ENCODE data around the gene MRGPRX3. TPM values are rescaled to one million over a fixed set of nuclear protein-coding genes. Genes with fewer than 3 reads are reported as not detected.

Gene MRGPRX3
- total and polyA plus RNA-seq, 2 donors (not counting 3 experiments of a cell fraction or from before 2014, with no cell fraction given): not detected

DNA sequence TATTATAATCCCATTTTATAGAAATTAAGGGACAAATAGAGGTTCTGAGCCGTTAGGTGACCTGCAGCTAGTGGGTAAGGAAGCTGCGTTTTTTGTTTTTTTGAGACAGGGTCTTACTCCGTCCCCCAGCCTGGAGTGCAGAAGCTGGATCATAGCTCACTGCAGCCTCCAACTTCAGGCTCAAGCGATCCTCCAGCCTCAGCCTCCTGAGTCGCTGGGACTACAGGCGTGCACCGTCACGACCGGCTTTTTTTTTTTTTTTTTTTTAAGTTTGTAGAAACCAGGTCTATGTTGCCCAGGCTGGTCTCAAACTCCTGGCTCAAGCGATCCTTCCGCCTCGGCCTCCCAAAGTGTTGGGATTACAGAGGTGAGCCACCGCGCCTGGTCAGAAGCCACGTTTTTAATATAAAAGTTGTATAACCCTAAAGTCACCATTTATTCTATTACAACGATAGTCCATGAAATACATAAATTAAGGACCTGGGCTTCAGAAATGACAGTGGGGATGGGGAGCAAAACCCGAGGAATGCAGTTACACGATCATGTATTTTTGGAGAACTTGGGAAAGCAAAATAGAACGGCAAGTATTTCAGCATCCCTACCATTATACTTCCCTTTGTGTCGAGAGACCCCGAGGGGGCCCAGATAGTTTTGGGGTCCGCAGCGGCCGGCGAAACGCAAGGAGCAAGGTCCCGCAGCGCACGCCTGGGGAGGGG, 27.1 kb upstream of the MRGPRX3 start:
- Histone ChIP-seq H3K9me3 (replicated peaks; ENCODE audit: control insufficient read depth, insufficient read depth, low read length) (no peaks in the 10 kb centered on the region), H3K4me3 (replicated peaks in 1 of 3; ENCODE audit: insufficient read depth in 1 of 3, low read depth in 1 of 3, low read length in 3 of 3) (peak overlapping the region; percentile 50 to 94 (median 92)), H3K79me2 (ENCODE audit: control insufficient read depth, insufficient read depth, low read length) (peaks cover 18% of the 10 kb centered on the region), H3K9ac (replicated peaks; ENCODE audit: extremely low read depth, insufficient read depth, low read length) (peak overlapping the region; percentile 59), H3K4me2 (ENCODE audit: insufficient read depth, low read length) (peak overlapping the region; percentile 95), H3K27ac (ENCODE audit: insufficient read depth, low read depth, low read length) (peak overlapping the region; percentile 14), H3K4me1 (ENCODE audit: control insufficient read depth, extremely low read depth, insufficient read depth, low read length) (peaks cover 7% of the 10 kb centered on the region), H3K9me1 (replicated peaks; ENCODE audit: control insufficient read depth, extremely low read depth, insufficient read depth, low read length) (no peaks in the 10 kb centered on the region), H4K20me1 (replicated peaks; ENCODE audit: control insufficient read depth, extremely low read depth, insufficient read depth, low read length) (no peaks in the 10 kb centered on the region), H3K36me3 (ENCODE audit: control insufficient read depth in 2 of 2, extremely low read depth in 1 of 2, insufficient read depth in 2 of 2, low read length in 2 of 2) (peaks cover 0 to 4% of the 10 kb centered on the region in 2 experiments), H3K27me3 (ENCODE audit: control insufficient read depth in 2 of 2, insufficient read depth in 2 of 2, low read length in 2 of 2) (peaks cover 0 to 6% of the 10 kb centered on the region in 2 experiments), H2AFZ (ENCODE audit: low read depth, low read length) (peak overlapping the region; percentile 78)
- ChIA-PET CTCF (interaction anchor here (1.1 to 2.2 kb wide), 11 partner anchors 8 to 139 kb away, joined by 3 to 29 read pairs (median 5); partner anchors contain the start of gene SERGEF), POLR2A (interaction anchor here (0.6 kb wide), 1 partner anchor 12 kb away, joined by 3 read pairs; no protein-coding TSS in a partner anchor)
- TF ChIP-seq GATA2 (IDR thresholded peaks at IDR 0.05; ENCODE audit: insufficient read depth, insufficient read length, low read depth, low read length) (no peak), POLR2AphosphoS5 (IDR thresholded peaks at IDR 0.05; ENCODE audit: insufficient read depth, low read depth, low read length) (no peak), FOS (IDR thresholded peaks at IDR 0.05; ENCODE audit: borderline replicate concordance, insufficient read depth, low read length) (no peak), CTCF (IDR thresholded peaks at IDR 0.05; ENCODE audit: extremely low read depth in 1 of 2, insufficient read depth in 1 of 2, low read depth in 1 of 2, low read length in 2 of 2) (no peak), JUN (IDR thresholded peaks at IDR 0.05; ENCODE audit: borderline replicate concordance, insufficient read depth, insufficient read length, low read depth) (no peak), EZH2 (IDR thresholded peaks at IDR 0.05; ENCODE audit: borderline replicate concordance, low read depth, low read length, severe bottlenecking) (no peak), MAX (IDR thresholded peaks at IDR 0.05; ENCODE audit: insufficient read depth, insufficient read length) (no peak), MYC (IDR thresholded peaks at IDR 0.05; ENCODE audit: low read depth, low read length) (no peak), POLR2A (IDR thresholded peaks at IDR 0.05; ENCODE audit: low read depth, low read length) (no peak)
- TSS peak; percentile 47 for BruUV-seq (replicated peaks)
- FAIRE-seq (no peak), DNase-seq (ENCODE audit: low read depth, low spot score) (no peak)
- intact Hi-C loops (cut with micrococcal nuclease) (loop anchor here (5.0 to 10.0 kb wide), 2 partner anchors 217 to 370 kb away; partner anchors contain the start of genes GTF2H1, HPS5 and KCNC1), dilution Hi-C loops (cut with MboI; ENCODE audit: extremely low pct_ligation_motif_present, low sequenced_read_pairs) (no loop called here)

Measured in endothelial cell of umbilical vein (primary cell).